HG03060 (cell line): ENCODE measurements around the gene CORO1C.
"Not testable (repeated sequence)": the region's sequence is repeated elsewhere in the genome, so short reads cannot be mapped to it uniquely, and the experiment has no call there.

Source experiments
- ATAC-seq: cut with Tn5 transposase; IDR thresholded peaks from one replicate; pipeline ENCODE4 v1.9.1; 2021; ENCODE audit warnings: low read depth, moderate number of reproducible peaks; ENCODE audit not compliant: unreplicated experiment

The CORO1C gene

GRCh38 chr12:108755481-108755880 lies 24.2 kb upstream of the CORO1C start:
- no peak for ATAC-seq

- ATAC-seq: no peak
Observed at GRCh38 chr12:108753976-108754375, 22.7 kb upstream of the CORO1C start.

DNA sequence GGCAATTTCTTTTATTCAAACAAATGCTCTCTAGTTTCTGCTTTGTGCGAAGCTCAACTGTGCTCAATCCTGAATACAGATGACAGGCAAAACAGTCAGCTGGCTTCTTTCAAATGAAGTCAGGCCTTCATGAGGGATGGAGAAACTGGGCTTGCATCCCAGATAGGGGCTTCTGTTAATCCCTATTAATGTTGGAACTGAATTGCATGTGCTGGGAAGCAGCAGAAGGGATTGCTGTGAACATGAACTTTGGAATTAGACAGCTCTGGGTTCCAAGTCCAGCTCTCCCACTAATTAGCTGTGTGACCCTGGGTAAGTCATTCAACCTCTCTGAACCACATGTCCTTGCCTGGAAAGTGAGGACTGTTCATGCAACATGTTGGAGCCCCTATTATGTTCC lies 21.1 kb upstream of the CORO1C start:
- ATAC-seq: no peak

GRCh38 chr12:108751821-108752220 lies 20.5 kb upstream of the CORO1C start:
- ATAC-seq: no peak

DNA sequence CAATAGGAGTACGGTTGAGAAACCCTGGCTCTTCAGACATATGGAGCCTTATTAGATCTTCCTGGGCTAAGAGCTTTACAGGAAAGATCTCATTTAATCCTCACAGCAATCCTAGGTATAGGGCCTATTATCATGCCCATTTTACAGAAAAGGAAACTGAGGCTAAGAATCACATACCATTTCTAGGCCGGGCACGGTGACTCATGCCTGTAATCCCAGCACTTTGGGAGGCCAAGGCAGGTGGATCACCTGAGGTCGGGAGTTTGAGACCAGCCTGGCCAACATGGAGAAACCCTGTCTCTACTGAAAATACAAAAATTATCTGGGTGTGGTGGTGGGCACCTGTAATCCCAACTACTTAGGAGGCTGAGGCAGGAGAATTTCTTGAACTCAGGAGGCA lies 19.7 kb upstream of the CORO1C start:
- ATAC-seq: not testable (repeated sequence)

DNA sequence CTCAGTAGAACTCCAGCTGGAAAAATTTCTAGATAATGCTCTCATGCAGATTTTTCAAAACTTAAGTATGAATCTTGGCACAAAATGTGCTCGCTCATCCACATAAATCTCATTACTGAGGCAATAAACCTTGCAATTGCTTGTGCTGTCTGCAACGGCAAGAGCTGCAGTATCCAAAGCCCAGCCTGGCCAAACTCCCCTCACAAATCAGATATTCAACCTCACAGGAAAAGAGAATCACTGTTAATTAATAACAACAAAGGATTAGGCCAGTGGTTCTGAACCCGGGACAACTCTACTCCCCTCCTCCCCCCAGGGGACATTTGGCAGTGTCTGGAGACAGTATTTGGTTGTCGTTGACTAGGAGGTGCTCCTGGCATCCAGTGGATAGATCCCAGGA lies 19.2 kb upstream of the CORO1C start:
- no peak for ATAC-seq

DNA sequence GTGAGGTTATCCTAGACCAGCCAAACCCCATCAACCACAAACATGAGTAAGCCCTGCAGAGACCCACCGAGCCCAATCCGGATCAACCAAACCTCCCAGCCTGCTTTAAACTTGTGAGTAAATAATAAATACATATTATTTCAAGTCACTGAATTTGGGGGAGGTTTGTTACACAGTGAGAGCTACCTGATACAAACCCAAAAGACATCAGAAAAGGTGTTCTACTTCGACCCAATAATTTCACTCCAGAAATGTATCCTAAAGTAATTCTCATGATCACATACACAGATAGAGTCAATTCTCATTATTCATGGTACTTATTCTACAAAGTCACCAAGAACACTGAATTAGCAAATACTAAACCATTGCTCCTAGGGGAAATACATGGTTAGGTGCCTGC lies 16.2 kb upstream of the CORO1C start:
- no peak for ATAC-seq

- no peak for ATAC-seq
Observed at GRCh38 chr12:108745641-108746040, 14.3 kb upstream of the CORO1C start.

DNA sequence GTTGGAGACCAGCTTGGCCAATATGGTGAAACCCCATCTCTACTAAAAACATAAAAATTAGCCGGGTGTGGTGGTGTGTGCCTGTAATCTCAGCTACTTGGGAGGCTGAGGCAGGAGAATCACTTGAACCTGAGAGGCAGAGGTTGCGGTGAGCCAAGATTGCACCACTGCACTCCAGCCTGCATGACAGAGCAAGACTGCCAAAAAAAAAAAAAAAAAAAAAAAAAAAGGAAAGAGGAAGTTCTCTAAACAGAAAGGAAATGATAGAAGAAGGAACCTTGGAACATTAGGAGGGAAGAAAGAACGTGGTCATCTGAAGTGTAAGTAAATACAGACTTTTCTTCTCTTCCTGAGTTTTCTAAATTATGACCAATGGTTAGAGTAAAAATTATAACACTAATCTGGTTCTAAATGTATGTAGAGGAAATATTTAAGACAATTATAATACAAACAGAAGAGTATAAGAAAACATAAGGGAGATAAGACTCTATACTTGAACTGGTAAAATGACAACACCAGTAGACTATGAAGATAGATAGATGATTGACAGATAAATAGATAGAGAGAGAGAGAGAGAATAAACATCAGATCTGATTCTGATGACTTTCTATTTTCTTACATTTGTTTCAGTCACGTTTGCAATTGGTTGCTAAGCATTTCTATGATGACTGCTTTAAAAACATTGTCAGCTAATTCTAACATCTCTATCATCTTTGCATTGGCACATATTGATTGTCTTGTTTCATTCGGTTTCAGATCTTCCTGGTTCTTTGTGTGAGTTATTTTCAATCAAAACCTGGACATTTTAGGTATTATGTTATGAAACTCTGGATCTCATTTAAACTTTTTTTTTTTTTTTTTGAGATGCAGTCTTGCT lies 12.9 kb upstream of the CORO1C start:
- ATAC-seq: no peak

DNA sequence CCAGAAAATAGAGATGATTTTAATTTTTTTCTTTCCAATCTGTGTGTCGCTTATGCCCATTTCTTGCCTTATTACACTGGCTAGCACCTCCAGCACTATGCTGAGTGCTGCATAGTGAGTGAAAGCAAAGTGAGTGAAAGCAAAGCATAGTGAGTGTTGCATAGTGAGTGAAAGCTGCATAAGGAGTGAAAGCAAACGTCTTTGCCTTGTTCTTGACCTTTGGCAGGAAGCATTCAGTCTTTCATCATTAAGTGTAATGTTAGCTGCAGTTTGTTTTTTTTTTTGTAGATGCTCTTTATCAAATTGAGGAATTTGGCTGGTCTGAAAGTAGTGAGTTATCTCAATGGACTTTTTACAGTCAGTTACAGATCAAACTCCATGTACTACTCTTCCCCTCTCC lies 6.9 kb upstream of the CORO1C start:
- ATAC-seq: no peak

DNA sequence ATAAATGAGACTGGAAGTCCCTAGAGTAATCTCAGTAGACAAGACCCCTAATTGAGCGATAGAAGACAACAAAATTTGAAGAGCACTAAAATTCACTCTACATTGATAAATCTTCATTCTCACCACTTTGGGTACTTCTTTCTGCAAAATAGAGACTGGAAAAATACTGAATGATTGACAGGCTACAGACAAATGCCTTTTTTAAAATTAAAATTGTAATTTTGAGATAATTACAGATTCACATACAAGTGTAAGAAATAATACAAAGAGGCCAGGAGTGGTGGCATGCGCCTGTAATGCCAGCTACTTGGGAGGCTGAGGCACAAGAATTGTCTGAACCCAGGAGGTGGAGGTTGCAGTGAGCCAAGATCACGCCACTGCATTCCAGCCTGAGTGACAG lies 4.5 kb upstream of the CORO1C start:
- no peak for ATAC-seq

DNA sequence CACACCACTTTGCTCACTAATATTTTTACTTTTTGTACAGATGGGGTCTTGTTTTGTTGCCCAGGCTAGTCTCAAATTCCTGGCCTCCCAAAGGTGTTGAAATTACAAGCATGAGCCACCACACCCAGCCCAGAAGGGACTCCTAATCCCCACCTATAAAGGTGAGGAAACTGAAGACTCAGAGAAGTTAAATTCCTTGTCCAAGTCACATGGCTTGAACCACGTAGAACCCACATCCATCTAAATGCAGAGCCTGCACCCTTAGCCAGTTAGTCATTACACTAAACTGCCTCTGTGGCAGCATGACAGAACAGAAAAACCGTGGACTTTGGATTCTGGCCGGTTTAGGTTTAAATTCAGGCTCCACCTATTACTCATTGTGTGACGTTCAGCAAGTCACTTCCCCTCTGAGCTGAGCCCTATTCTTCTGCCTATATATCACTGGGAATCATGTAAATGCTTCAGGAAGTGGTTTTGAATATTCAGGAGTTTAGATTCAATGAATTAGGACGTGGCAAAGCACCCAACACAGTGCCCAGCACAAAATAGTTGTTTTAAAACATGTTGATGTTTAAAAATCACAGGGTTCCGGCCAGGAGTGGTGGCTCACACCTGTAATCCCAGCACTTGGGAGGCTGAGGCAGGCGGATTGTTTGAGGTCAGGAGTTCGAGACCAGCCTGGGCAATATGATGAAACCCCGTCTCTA lies 3.0 kb upstream of the CORO1C start:
- ATAC-seq: no peak

GRCh38 chr12:108733230-108733531 lies 1.9 kb upstream of the CORO1C start:
- not testable (repeated sequence) for ATAC-seq

GRCh38 chr12:108732489-108733229 lies 1.3 kb upstream of the CORO1C start:
- no peak for ATAC-seq

DNA sequence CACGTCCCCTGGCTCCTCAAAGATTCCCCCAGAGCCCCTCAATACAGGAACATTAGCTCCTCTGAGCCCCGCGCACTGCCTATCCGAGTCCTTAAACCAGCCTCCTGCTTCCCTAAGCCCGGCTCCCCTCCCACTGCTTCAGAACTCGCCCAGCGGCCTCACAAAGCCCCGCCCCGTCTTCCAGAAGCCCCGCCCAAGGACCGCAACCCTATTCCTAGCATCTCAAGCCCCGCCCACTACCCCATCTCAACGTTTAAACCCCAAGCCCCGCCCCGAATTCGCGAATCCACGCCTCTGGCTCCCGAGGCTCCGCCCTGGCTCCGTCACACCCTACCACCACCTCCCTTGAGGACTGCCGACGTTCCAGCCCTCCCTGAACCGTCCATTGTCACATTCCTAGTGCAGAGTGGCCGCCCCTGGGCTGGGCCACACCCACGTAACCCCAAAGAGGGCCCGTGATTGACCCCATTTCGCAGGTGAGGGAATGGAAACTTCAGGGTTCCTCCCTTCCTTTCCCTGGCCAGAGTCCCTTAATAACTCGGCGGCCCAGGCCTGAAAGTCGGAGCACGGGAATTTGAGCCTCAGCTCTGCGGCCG lies 646 bp upstream of the CORO1C start:
- peak; percentile 39 for ATAC-seq

- no peak for ATAC-seq
Observed at GRCh38 chr12:108730365-108731104, 783 bp downstream of the CORO1C start.

DNA sequence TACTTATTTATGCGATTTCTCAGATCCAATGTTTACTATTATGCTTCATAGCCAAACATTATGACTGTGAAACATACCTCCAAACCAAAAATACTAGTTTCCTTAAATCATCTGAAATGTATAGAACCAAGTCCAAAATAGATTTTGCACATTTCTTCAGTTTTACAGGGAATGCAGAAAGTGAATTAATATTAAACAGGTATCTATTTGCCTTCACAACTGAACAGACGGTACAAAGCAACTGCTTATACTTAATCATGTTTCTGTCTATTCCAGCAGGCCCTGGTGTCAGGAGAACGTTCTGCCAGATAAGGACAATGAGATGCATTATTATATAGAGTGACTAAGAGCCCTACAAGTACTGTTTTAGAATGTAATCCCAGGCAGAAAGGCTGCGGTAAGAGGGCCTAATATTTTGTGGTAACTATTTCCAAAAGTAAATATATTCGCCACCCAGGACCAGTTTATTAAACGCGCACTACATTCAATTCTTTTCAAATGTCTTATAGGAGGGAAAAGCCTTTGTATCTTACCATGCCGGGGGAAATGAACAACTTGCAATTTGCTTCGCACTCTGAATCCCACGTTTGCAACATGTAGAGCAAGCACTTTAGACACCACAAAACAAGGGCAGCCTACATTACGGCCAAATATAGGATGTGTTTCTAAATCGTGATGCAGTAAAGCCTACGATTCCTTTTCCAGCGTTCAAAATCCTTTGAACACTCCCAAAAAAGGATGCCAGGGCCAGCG lies 1.5 kb downstream of the CORO1C start:
- no peak for ATAC-seq

GRCh38 chr12:108728820-108729611 lies 2.3 kb downstream of the CORO1C start:
- no peak for ATAC-seq
